Duodenal mucosa (tissue), 2 donors: ENCODE data around the gene MRC2.

ENCODE experiments used
- H3K27ac ChIP-seq: one replicate; pipeline ENCODE4 v1.7.0; 2013; ENCODE audit warnings: low read depth, low read length
- H3K27me3 ChIP-seq, 2 donors: one replicate each; pipeline ENCODE4 v1.7.0; 2013; ENCODE audit warnings: low read length in 2 of 2, control low read depth in 1 of 2; ENCODE audit not compliant: insufficient read depth in 2 of 2, control insufficient read depth in 1 of 2
- H3K36me3 ChIP-seq, 2 donors: one replicate each; pipeline ENCODE4 v1.7.0; 2013; ENCODE audit warnings: low read length in 2 of 2, control low read depth in 1 of 2; ENCODE audit not compliant: insufficient read depth in 2 of 2, control insufficient read depth in 1 of 2
- H3K4me1 ChIP-seq, 2 donors: one replicate each; pipeline ENCODE4 v1.7.0; 2013; ENCODE audit warnings: low read length in 2 of 2, control low read depth in 1 of 2; ENCODE audit not compliant: insufficient read depth in 2 of 2, control insufficient read depth in 1 of 2
- H3K4me3 ChIP-seq, 2 donors: one replicate each; pipeline ENCODE4 v1.7.0; 2013; ENCODE audit warnings: low read length in 2 of 2, low read depth in 1 of 2
- H3K9ac ChIP-seq, 2 donors: one replicate each; pipeline ENCODE4 v1.7.0; 2013; ENCODE audit warnings: low read length in 2 of 2, low read depth in 1 of 2
- H3K9me3 ChIP-seq, 2 donors: one replicate each; pipeline ENCODE4 v1.7.0; 2013; ENCODE audit warnings: low read length in 2 of 2, control low read depth in 1 of 2; ENCODE audit not compliant: control insufficient read depth in 1 of 2

MRC2 gene

DNA sequence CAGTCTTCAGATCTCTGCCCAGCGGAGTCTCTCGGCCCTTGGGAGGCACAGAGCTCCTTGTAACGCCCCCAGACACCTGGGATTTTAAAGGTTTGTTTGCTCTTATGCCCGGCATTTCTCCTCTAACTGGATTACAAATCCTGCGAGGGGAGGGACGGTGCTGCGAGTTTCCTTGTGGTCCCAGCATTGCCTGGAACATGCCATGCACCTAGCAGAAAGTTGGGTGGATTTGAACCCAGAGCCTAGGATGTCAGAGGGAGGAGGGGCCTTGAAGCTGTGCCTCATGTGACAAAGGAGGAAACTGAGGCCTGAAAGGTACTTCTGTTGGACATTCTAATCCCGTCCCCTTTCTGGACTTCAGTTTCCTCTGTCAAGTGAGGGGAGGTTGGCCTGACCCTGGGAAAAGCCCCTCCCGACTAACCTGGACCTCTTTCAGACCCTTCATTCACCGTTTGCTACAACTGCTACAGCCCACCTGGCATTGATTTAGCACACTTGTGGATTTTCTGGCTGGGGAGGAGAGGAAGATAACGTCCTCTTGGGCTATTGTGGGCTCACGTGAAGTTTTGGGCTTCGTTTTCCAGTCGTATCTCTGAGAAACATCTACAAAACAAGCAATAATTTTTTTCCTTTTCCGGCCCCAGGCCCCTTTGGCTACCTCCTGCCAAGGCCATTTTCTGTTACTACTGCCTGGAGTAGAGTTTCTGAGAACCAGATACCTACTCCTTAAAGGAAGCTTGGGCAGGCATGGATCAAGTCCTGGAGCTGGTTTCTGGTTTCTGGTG lies 30.9 kb downstream of the MRC2 start:
- H3K4me3 ChIP-seq, result no peak overlapping the region
- H3K27me3 ChIP-seq, result peaks cover 7 to 12% of the 10 kb centered on the region in 2 donors
- H3K4me1 ChIP-seq, result peaks cover 9 to 13% of the 10 kb centered on the region in 2 donors
- no peaks in the 10 kb centered on the region for H3K36me3 ChIP-seq
- H3K9me3 ChIP-seq, result peaks cover 0 to 4% of the 10 kb centered on the region in 2 donors
- no peak overlapping the region for H3K9ac ChIP-seq
- no peak overlapping the region for H3K27ac ChIP-seq

DNA sequence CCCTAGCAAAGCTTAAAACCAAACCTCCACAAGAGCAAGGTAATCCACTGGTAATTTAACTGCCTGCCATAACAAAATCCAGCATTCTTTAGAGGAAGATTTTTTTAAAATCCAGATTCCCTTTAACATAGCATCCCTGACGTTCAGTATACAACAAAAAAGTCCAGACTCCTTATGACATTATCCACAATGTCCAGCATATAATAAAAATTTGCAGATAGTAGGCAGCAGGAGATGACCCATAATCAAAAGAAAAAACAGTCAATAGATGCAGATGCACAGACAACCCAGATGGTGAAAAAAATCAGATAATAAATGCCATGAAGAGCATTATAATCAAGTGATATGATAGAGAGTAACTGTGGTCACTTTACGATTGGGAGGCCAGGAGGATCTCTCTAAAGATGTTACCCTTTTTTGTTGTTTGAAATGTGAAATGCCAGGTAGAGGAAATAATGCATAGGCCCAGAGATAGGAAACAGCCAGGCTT lies 33.2 kb downstream of the MRC2 start:
- Histone ChIP-seq H3K9me3 (peaks cover 0 to 4% of the 10 kb centered on the region in 2 donors), H3K36me3 (no peaks in the 10 kb centered on the region), H3K4me1 (no peaks in the 10 kb centered on the region), H3K4me3 (no peak overlapping the region), H3K27me3 (no peaks in the 10 kb centered on the region), H3K27ac (no peak overlapping the region), H3K9ac (no peak overlapping the region)

DNA sequence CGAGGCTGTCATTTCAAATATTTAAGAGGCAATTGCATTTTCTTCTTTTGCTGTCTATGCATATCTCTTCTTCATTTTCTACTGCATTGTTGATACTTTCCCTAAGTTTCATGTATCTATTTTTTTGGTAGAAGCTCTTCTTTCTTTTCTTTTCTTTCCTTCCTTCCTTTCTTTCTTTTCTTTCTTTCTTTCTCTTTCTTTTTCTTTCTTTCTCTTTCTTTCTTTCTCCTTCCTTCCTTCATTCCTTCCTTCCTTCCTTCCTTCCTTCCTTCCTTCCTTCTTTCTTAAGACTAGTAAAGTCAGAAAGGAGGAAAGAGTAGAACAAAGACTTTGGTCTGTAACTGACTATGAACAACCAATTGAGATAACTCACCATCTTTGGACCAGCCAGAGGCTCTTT lies 33.9 kb downstream of the MRC2 start:
- no peaks in the 10 kb centered on the region for H3K36me3 ChIP-seq
- H3K27me3 ChIP-seq, result no peaks in the 10 kb centered on the region
- H3K4me1 ChIP-seq, result no peaks in the 10 kb centered on the region
- H3K9ac ChIP-seq, result no peak overlapping the region
- H3K27ac ChIP-seq, result no peak overlapping the region
- H3K9me3 ChIP-seq, result peaks cover 0 to 4% of the 10 kb centered on the region in 2 donors
- H3K4me3 ChIP-seq, result no peak overlapping the region

DNA sequence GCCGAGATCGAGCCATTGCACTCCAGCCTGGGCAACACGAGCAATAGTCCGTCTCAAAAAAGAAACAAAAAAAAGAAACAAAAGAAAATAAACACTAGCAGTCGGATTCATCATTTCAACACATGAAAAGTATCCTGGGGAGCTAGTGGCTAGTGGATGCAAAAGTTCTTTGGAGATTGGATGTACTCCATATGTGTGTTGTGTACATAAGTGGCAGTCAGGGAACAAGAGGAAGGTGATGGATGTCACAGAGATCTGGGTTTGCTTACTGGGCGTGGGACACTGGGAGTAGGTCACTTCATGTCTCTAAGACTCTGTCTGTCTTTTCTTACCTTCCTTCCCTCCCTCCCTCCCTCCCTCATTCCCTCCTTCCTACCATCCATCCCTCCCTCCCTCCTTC lies 35.4 kb downstream of the MRC2 start:
- H3K4me1 ChIP-seq, result no peaks in the 10 kb centered on the region

DNA sequence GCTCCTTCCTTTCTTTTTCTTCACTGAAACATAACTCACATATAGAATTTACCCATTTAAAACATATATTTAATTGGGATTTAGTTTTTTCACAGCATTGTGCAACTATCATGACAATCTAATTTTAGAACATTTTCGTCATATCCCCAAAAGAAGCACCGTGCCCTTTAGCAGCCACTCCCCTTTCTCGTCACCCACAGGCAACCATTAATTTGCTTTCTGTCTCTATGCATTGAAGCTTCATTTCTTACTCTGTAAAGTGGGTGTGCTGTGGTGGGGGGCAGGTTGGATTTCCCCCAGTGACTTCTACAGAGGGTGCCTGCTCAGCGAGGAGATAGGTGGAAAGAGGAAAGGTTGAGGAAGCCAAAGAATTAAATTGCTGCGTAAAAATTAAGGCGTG lies 35.8 kb downstream of the MRC2 start:
- H3K27me3 ChIP-seq, result no peaks in the 10 kb centered on the region

More for the DNA sequence above, 35.4 kb downstream of the MRC2 start:
- H3K9me3 ChIP-seq, result peaks cover 0 to 4% of the 10 kb centered on the region in 2 donors
- H3K9ac ChIP-seq, result no peak overlapping the region
- H3K27me3 ChIP-seq, result no peaks in the 10 kb centered on the region
- no peak overlapping the region for H3K4me3 ChIP-seq
- H3K27ac ChIP-seq, result no peak overlapping the region
- H3K36me3 ChIP-seq, result no peaks in the 10 kb centered on the region

DNA sequence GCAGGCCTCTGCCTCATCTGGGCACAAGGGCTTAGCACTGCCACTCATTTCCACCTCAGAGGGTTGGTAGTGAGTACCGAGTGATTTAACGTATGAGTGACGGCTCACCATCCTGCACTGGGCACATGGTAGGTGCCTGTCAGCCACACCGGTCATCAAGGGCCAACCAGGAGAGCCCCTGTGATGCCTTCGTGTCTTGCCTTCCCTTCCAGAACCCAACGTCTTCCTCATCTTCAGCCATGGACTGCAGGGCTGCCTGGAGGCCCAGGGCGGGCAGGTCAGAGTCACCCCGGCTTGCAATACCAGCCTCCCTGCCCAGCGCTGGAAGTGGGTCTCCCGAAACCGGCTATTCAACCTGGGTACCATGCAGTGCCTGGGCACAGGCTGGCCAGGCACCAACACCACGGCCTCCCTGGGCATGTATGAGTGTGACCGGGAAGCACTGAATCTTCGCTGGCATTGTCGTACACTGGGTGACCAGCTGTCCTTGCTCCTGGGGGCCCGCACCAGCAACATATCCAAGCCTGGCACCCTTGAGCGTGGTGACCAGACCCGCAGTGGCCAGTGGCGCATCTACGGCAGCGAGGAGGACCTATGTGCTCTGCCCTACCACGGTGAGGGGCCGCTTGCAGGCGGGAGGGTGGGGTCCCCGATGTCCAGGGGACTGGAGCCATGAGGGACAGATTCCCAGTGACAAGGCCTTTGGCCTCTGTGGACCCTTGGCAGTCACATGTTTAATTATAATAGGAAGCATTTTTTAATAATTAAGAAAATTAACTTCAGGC lies 37.1 kb downstream of the MRC2 start:
- no peaks in the 10 kb centered on the region for H3K27me3 ChIP-seq
- no peaks in the 10 kb centered on the region for H3K36me3 ChIP-seq
- no peak overlapping the region for H3K9ac ChIP-seq
- no peak overlapping the region for H3K27ac ChIP-seq
- H3K4me3 ChIP-seq, result no peak overlapping the region
- peaks cover 0 to 4% of the 10 kb centered on the region in 2 donors for H3K9me3 ChIP-seq
- H3K4me1 ChIP-seq, result no peaks in the 10 kb centered on the region

More for the DNA sequence above, 35.8 kb downstream of the MRC2 start:
- no peak overlapping the region for H3K27ac ChIP-seq
- H3K9ac ChIP-seq, result no peak overlapping the region
- H3K36me3 ChIP-seq, result no peaks in the 10 kb centered on the region
- no peaks in the 10 kb centered on the region for H3K4me1 ChIP-seq
- H3K9me3 ChIP-seq, result peaks cover 0 to 4% of the 10 kb centered on the region in 2 donors
- no peak overlapping the region for H3K4me3 ChIP-seq

DNA sequence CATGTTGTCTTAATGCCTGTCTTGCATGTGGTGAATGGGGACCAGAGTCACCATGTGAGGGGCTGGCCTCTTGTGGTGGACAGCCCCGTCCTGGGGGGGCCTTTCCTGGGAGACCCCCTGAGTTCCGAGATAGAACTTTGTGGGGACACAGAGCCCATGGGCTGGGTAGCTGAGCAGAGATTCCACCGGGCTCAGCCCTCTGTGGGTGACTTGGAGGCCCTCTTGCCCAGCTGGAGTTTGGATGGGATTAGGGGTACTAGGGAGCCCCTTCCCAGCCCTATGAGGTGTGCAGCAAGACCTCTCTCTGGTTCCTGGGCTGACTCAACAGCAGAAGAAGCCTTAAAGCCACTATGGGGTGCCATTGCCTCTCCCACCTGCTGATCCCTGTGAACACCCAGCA lies 38.1 kb downstream of the MRC2 start:
- Histone ChIP-seq H3K27me3 (no peaks in the 10 kb centered on the region), H3K27ac (no peak overlapping the region), H3K36me3 (no peaks in the 10 kb centered on the region), H3K9ac (no peak overlapping the region), H3K9me3 (peaks cover 0 to 4% of the 10 kb centered on the region in 2 donors), H3K4me1 (no peaks in the 10 kb centered on the region), H3K4me3 (no peak overlapping the region)

DNA sequence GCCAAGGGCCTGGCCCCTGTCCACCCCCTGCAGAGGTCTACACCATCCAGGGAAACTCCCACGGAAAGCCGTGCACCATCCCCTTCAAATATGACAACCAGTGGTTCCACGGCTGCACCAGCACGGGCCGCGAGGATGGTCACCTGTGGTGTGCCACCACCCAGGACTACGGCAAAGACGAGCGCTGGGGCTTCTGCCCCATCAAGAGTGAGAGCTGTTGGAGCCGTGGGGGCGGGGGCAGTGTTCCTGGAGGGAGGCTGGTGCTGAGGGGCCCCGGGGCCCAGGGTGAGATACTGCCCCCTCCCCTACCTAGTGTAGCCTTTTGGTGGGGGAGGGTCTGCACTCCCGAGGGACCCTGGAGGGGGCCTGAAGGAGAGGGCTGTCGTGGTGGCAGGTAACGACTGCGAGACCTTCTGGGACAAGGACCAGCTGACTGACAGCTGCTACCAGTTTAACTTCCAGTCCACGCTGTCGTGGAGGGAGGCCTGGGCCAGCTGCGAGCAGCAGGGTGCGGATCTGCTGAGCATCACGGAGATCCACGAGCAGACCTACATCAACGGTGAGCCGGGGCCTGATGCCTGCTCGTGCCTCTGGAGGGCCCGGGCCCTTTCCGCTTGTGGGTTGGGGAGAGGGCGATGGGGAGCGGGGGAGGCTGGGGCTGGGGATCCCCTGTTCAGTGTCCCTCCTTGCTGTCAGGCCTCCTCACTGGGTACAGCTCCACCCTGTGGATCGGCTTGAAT lies 38.8 kb downstream of the MRC2 start:
- H3K27me3 ChIP-seq, result no peaks in the 10 kb centered on the region
- no peaks in the 10 kb centered on the region for H3K36me3 ChIP-seq
- no peaks in the 10 kb centered on the region for H3K4me1 ChIP-seq
- no peak overlapping the region for H3K27ac ChIP-seq
- H3K9me3 ChIP-seq, result no peaks in the 10 kb centered on the region
- no peak overlapping the region for H3K9ac ChIP-seq
- H3K4me3 ChIP-seq, result no peak overlapping the region

DNA sequence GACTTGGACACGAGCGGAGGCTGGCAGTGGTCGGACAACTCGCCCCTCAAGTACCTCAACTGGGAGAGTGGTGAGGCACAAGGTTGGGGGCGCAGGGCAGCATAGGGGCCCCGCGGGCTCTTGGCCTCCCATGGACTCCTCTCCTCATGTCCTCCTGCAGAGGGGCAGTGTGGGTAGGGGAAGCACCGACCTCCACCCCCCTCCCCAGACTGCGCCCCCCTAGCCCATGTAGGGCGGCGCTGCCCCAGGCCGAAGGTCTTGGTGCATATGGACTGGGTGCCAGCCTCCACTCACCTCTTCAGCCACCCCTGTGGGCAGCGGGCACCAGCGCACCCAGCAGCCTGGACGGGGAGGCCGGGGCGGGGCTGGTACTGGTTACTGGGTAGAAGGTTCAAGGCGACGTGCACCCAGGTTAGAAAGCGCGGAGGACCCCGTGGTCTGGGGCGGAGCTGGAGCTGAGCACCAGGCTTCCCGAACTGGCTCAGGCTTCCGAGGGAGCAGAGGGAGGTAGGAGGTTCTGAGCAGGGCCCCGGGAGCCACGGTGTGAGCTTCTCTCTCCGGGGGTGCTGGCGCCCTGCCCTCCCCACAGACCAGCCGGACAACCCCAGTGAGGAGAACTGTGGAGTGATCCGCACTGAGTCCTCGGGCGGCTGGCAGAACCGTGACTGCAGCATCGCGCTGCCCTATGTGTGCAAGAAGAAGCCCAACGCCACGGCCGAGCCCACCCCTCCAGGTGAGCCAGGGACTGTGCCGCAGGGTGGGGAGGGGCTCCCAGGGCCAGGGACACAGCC lies 39.5 kb downstream of the MRC2 start:
- no peaks in the 10 kb centered on the region for H3K36me3 ChIP-seq
- H3K27me3 ChIP-seq, result no peaks in the 10 kb centered on the region
- H3K4me3 ChIP-seq, result no peak overlapping the region
- no peak overlapping the region for H3K9ac ChIP-seq
- H3K9me3 ChIP-seq, result no peaks in the 10 kb centered on the region
- H3K4me1 ChIP-seq, result peaks cover 0 to 5% of the 10 kb centered on the region in 2 donors
- no peak overlapping the region for H3K27ac ChIP-seq
